ENCODE data around the gene TMCC1. TPM values are rescaled to one million over a fixed set of nuclear protein-coding genes. Genes with fewer than 3 reads are reported as not detected.

Gene TMCC1
- total RNA-seq, 1 experiment from 2014 or later, result 23.0 TPM

DNA sequence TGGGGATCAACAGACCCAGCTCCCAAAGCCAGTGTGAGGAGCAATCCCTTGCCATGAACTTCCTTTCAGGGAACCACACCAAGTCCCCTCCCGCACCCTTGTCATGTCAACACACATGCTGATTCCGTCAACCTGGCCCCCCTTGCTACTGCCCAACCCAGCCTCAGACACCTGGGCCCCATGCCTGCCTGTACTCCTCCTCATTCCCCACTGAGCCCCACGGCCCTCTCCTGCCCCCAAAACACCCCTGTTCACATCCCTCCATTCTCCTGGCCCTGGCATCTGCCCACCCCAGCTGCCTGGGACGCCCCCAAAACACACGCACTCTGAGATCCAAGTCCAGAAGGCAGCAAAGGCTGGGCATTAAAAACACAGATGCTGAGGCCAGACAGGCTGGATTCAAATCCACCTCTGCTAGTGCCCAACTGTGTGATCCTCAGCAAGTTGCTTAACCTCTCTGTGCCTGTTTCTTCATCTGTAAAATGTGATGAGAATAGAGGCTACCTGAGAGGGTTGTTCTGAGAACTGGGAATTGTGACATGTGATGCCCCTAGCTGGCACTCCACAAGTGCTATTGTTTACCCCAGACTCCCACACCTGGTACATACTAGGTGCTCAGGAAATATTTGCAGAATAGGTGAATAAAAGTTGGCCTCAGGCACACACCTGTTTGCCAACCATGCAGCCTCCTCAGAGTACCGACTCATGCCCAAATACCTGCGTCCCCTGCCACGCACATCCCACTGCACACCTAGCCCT is 289.3 kb downstream of the TMCC1 start:
- H2AFZ ChIP-seq (ENCODE audit: low read length), result no peak overlapping the region
- H3K36me3 ChIP-seq (ENCODE audit: insufficient read depth, low read length), result no peaks in the 10 kb centered on the region
- H3K27ac ChIP-seq (ENCODE audit: low read length), result no peak overlapping the region
- DNase-seq, result no peak
- no peak overlapping the region for H3K9ac ChIP-seq (ENCODE audit: low read length)
- no peak overlapping the region for H3K4me3 ChIP-seq (ENCODE audit: low read length)
- peaks cover 10% of the 10 kb centered on the region; the same call in 1 of the 2 replicates for H4K20me1 ChIP-seq (ENCODE audit: insufficient read depth, low read depth, low read length)
- H3K4me1 ChIP-seq (ENCODE audit: low read length), result peaks cover 3% of the 10 kb centered on the region; the same call in 1 of the 2 replicates
- H3K79me2 ChIP-seq (ENCODE audit: low read length), result no peaks in the 10 kb centered on the region
- no peaks in the 10 kb centered on the region for H3K9me3 ChIP-seq (ENCODE audit: low read length)
- H3K27me3 ChIP-seq (ENCODE audit: low read length), result no peaks in the 10 kb centered on the region
- H3K4me2 ChIP-seq (ENCODE audit: low read depth, low read length, poor library complexity, severe bottlenecking), result no peak overlapping the region
- H3K9me2 ChIP-seq (replicated peaks; ENCODE audit: insufficient read depth, low read length), result no peaks in the 10 kb centered on the region

DNA sequence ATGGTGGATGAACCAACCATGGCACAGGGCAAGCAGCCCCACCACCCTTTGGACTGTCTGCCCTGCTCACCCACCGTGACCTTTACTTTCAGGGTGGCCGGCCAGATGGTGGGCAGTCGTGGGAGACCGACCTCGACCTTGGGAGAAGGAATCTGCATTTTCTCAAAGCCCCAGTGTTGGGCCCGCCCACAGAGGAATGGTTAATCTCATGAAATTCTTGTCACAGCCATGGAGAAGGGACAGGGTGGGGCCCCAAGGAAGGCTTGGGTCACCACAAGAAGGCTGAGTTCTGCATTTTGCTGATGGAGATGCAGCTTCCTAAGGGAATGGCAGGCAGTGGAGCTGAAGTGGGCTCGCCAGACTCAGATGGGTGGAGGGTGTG is 290.0 kb downstream of the TMCC1 start:
- Histone ChIP-seq H3K27me3 (ENCODE audit: low read length) (no peaks in the 10 kb centered on the region), H3K9me3 (ENCODE audit: low read length) (no peaks in the 10 kb centered on the region), H3K4me3 (ENCODE audit: low read length) (no peak overlapping the region), H3K79me2 (ENCODE audit: low read length) (no peaks in the 10 kb centered on the region), H3K27ac (ENCODE audit: low read length) (no peak overlapping the region), H2AFZ (ENCODE audit: low read length) (no peak overlapping the region), H3K4me1 (ENCODE audit: low read length) (peaks cover 3% of the 10 kb centered on the region; the same call in 1 of the 2 replicates), H3K9ac (ENCODE audit: low read length) (no peak overlapping the region), H3K4me2 (ENCODE audit: low read depth, low read length, poor library complexity, severe bottlenecking) (no peak overlapping the region), H3K36me3 (ENCODE audit: insufficient read depth, low read length) (no peaks in the 10 kb centered on the region), H4K20me1 (ENCODE audit: insufficient read depth, low read depth, low read length) (peaks cover 10% of the 10 kb centered on the region; the same call in 1 of the 2 replicates), H3K9me2 (replicated peaks; ENCODE audit: insufficient read depth, low read length) (no peaks in the 10 kb centered on the region)
- no peak for DNase-seq

DNA sequence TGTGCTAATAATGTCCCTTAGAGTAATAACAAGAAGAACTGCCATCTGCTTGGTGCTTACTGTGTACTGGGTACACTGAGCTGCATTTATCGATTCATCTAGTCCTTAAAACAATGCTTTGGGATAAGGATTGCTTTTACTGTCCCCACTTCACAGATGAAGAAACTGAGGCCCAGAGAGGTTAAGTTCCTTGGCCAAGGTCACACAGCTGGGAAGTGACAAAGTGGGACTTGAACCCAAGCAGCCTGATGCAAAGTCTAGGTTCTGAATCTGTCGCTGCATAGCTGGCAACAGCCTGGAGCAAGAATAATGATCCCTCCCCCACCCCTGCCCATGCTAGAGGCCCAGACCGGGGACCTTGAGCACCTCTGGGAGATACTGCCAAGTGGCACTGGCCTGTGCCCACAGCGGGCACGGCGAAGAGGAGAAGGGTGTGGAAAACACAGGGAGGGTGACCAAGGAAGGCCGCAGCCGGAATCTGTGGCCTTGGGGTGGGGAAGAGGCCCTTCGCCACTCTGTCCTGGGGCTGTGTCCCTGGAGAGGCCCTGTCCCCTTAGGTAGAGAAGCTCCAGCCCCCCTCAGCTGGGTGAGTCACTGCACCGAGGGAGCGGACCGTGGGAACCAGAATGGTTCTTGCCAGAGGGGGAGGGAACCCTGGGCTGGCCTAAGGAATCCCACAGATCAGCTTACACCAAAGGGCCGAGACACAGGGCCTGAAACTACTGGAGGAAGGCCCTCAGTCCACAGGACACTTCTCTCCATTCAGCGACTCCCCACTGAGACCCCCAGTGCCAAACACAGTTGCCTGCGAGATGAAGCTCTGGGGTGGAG is 290.6 kb downstream of the TMCC1 start:
- Histone ChIP-seq H3K36me3 (ENCODE audit: insufficient read depth, low read length) (no peaks in the 10 kb centered on the region), H3K9me2 (replicated peaks; ENCODE audit: insufficient read depth, low read length) (no peaks in the 10 kb centered on the region), H3K27ac (ENCODE audit: low read length) (no peak overlapping the region), H3K79me2 (ENCODE audit: low read length) (no peaks in the 10 kb centered on the region), H2AFZ (ENCODE audit: low read length) (no peak overlapping the region), H3K4me3 (ENCODE audit: low read length) (no peak overlapping the region), H3K4me2 (ENCODE audit: low read depth, low read length, poor library complexity, severe bottlenecking) (no peak overlapping the region), H3K27me3 (ENCODE audit: low read length) (no peaks in the 10 kb centered on the region), H3K9me3 (ENCODE audit: low read length) (no peaks in the 10 kb centered on the region), H3K9ac (ENCODE audit: low read length) (no peak overlapping the region), H3K4me1 (ENCODE audit: low read length) (peaks cover 3% of the 10 kb centered on the region; the same call in 1 of the 2 replicates), H4K20me1 (ENCODE audit: insufficient read depth, low read depth, low read length) (peaks cover 10% of the 10 kb centered on the region; the same call in 1 of the 2 replicates)
- no peak for DNase-seq

DNA sequence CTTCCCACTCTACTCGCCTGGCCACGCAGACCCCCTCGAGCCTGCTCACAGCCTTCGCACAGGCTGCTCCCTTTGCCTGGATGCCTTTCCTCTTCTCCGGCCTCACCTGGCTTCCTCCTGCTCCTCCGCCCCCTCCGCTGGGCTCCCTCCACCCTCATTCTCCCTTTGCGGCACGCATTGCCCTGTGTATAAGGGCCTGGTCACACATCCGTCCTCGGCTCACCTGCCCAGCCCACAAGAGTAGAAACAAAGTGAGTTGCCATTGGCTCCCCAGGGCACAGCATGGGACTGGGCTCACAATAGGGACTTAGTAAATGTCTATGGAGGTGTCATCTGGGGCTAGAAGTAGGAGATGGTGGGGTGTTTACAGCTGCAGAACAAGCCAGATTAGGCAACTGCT is 291.2 kb downstream of the TMCC1 start:
- no peak overlapping the region for H3K27ac ChIP-seq (ENCODE audit: low read length)
- no peak overlapping the region for H3K4me2 ChIP-seq (ENCODE audit: low read depth, low read length, poor library complexity, severe bottlenecking)
- no peak overlapping the region for H3K9ac ChIP-seq (ENCODE audit: low read length)
- H3K4me1 ChIP-seq (ENCODE audit: low read length), result peaks cover 3% of the 10 kb centered on the region; the same call in 1 of the 2 replicates
- H3K27me3 ChIP-seq (ENCODE audit: low read length), result no peaks in the 10 kb centered on the region
- H2AFZ ChIP-seq (ENCODE audit: low read length), result no peak overlapping the region
- H3K9me3 ChIP-seq (ENCODE audit: low read length), result no peaks in the 10 kb centered on the region
- H4K20me1 ChIP-seq (ENCODE audit: insufficient read depth, low read depth, low read length), result peaks cover 7% of the 10 kb centered on the region; the same call in 1 of the 2 replicates
- no peaks in the 10 kb centered on the region for H3K79me2 ChIP-seq (ENCODE audit: low read length)
- DNase-seq, result no peak
- no peaks in the 10 kb centered on the region for H3K36me3 ChIP-seq (ENCODE audit: insufficient read depth, low read length)
- H3K4me3 ChIP-seq (ENCODE audit: low read length), result no peak overlapping the region
- no peaks in the 10 kb centered on the region for H3K9me2 ChIP-seq (replicated peaks; ENCODE audit: insufficient read depth, low read length)

DNA sequence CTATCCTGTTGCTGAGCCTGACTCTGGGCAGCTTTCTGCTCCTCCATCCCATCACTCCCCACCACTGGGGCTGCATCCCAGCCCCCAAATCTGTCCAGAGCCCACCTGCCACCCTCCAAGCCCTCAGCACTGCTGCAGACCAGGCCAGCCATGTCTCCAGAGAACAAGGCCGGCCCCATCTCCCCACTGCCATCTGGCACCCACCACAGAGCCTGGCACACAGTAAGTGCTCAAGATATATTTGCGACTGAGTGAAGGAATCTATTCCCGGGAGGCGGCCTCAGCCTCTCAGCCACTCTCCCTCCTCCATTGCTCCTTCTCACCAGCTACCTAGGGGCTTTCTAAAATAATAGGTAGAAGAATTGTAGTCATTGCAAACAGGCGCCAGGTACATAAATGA is 291.8 kb downstream of the TMCC1 start:
- Histone ChIP-seq H3K36me3 (ENCODE audit: insufficient read depth, low read length) (no peaks in the 10 kb centered on the region), H3K27me3 (ENCODE audit: low read length) (no peaks in the 10 kb centered on the region), H3K4me2 (ENCODE audit: low read depth, low read length, poor library complexity, severe bottlenecking) (no peak overlapping the region), H3K27ac (ENCODE audit: low read length) (no peak overlapping the region), H3K9me2 (replicated peaks; ENCODE audit: insufficient read depth, low read length) (no peaks in the 10 kb centered on the region), H4K20me1 (ENCODE audit: insufficient read depth, low read depth, low read length) (0 out of 2 replicates have a peak, but pooled peaks cover 4% of the 10 kb centered on the region), H3K79me2 (ENCODE audit: low read length) (no peaks in the 10 kb centered on the region), H2AFZ (ENCODE audit: low read length) (no peak overlapping the region), H3K4me1 (ENCODE audit: low read length) (peaks cover 3% of the 10 kb centered on the region; the same call in 1 of the 2 replicates), H3K9ac (ENCODE audit: low read length) (no peak overlapping the region), H3K9me3 (ENCODE audit: low read length) (no peaks in the 10 kb centered on the region), H3K4me3 (ENCODE audit: low read length) (no peak overlapping the region)
- no peak for DNase-seq

DNA sequence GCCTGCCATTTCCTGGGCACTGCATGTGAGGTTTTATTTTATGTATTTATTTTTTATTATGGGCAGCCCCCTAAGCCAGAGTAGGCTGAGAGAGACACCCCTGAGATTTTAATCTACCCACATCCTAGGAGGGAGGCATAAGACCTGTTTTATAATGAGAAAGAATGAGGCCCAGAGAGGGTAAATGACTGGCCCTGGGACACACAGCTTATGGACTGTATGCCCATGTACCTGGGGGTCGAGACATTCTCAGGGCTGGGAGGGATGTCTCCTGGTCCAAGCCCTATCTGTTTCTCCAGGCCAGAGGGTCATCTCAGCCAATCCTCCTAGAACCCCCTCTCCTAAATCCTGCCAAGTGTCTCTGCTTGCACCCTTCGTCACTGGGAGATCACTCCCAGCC is 293.2 kb downstream of the TMCC1 start:
- Histone ChIP-seq H3K9ac (ENCODE audit: low read length) (no peak overlapping the region), H3K36me3 (ENCODE audit: insufficient read depth, low read length) (no peaks in the 10 kb centered on the region), H3K9me3 (ENCODE audit: low read length) (no peaks in the 10 kb centered on the region), H2AFZ (ENCODE audit: low read length) (no peak overlapping the region), H3K27me3 (ENCODE audit: low read length) (no peaks in the 10 kb centered on the region), H3K4me2 (ENCODE audit: low read depth, low read length, poor library complexity, severe bottlenecking) (no peak overlapping the region), H3K9me2 (replicated peaks; ENCODE audit: insufficient read depth, low read length) (no peaks in the 10 kb centered on the region), H3K79me2 (ENCODE audit: low read length) (no peaks in the 10 kb centered on the region), H3K27ac (ENCODE audit: low read length) (no peak overlapping the region), H3K4me3 (ENCODE audit: low read length) (no peak overlapping the region), H4K20me1 (ENCODE audit: insufficient read depth, low read depth, low read length) (0 out of 2 replicates have a peak, but pooled peaks cover 4% of the 10 kb centered on the region), H3K4me1 (ENCODE audit: low read length) (no peaks in the 10 kb centered on the region)
- no peak for DNase-seq

DNA sequence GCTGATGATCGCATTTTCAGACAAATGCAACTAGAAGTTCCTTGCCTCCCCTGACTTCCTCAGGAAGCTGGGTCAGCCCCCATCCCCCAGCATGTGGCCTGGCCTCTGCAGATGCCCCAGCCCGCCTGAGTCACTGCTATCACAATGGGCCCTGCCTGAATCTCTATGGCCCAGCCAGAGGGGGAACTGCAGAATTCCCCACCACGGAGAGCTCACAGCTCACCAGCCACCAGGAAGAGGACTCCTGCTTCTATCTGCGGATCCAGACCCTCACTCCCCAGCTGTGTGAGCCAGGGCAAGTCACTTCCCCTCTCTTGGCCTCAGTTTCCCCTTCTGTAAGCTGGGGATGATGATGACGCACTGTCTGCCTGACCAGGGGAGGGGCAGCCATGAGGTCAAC is 293.9 kb downstream of the TMCC1 start:
- no peak overlapping the region for H3K4me2 ChIP-seq (ENCODE audit: low read depth, low read length, poor library complexity, severe bottlenecking)

DNA sequence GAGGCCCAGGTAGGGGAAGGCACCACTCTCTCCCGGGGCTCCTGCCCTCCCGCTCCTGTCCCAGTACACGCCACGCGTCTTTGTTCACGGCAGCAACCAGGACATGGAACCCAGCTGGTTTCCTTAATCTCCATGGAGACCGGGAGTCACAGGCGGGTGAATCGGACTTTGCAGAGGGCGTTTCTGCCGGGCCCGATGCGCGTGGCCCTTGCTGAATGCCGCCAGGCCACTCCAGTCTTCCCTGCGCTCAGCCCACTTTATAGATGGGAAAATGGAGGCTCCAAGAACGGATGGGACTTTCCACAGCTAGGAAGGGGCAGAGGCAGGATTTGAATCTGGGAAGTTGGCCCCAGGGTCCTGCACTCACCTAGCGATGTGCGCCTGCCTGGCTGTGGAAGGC is 294.4 kb downstream of the TMCC1 start:
- H3K27me3 ChIP-seq (ENCODE audit: low read length), result no peaks in the 10 kb centered on the region
- H3K9me2 ChIP-seq (replicated peaks; ENCODE audit: insufficient read depth, low read length), result no peaks in the 10 kb centered on the region
- no peak overlapping the region for H2AFZ ChIP-seq (ENCODE audit: low read length)
- no peaks in the 10 kb centered on the region for H3K9me3 ChIP-seq (ENCODE audit: low read length)
- H4K20me1 ChIP-seq (ENCODE audit: insufficient read depth, low read depth, low read length), result 0 out of 2 replicates have a peak, but pooled peaks cover 4% of the 10 kb centered on the region
- H3K9ac ChIP-seq (ENCODE audit: low read length), result no peak overlapping the region
- no peak overlapping the region for H3K27ac ChIP-seq (ENCODE audit: low read length)
- H3K79me2 ChIP-seq (ENCODE audit: low read length), result no peaks in the 10 kb centered on the region
- H3K4me2 ChIP-seq (ENCODE audit: low read depth, low read length, poor library complexity, severe bottlenecking), result no peak overlapping the region
- no peak for DNase-seq
- no peaks in the 10 kb centered on the region for H3K36me3 ChIP-seq (ENCODE audit: insufficient read depth, low read length)
- H3K4me1 ChIP-seq (ENCODE audit: low read length), result no peaks in the 10 kb centered on the region
- H3K4me3 ChIP-seq (ENCODE audit: low read length), result no peak overlapping the region

More for the DNA sequence above, 293.9 kb downstream of the TMCC1 start:
- Histone ChIP-seq H3K9me3 (ENCODE audit: low read length) (no peaks in the 10 kb centered on the region), H4K20me1 (ENCODE audit: insufficient read depth, low read depth, low read length) (0 out of 2 replicates have a peak, but pooled peaks cover 4% of the 10 kb centered on the region), H3K27me3 (ENCODE audit: low read length) (no peaks in the 10 kb centered on the region), H3K4me3 (ENCODE audit: low read length) (no peak overlapping the region), H3K9ac (ENCODE audit: low read length) (no peak overlapping the region), H3K36me3 (ENCODE audit: insufficient read depth, low read length) (no peaks in the 10 kb centered on the region), H3K27ac (ENCODE audit: low read length) (no peak overlapping the region), H2AFZ (ENCODE audit: low read length) (no peak overlapping the region), H3K79me2 (ENCODE audit: low read length) (no peaks in the 10 kb centered on the region), H3K4me1 (ENCODE audit: low read length) (no peaks in the 10 kb centered on the region), H3K9me2 (replicated peaks; ENCODE audit: insufficient read depth, low read length) (no peaks in the 10 kb centered on the region)
- DNase-seq, result no peak
